ENCODE results near the gene KCNJ1. TPM values are rescaled to one million over a fixed set of nuclear protein-coding genes. Genes with fewer than 3 reads are reported as not detected.
A peak's percentile ranks its signal among the peaks of the same experiment; 100 is the strongest.

KCNJ1 gene
- total RNA-seq, 1 donor from 2014 or later = 0.29 TPM

DNA sequence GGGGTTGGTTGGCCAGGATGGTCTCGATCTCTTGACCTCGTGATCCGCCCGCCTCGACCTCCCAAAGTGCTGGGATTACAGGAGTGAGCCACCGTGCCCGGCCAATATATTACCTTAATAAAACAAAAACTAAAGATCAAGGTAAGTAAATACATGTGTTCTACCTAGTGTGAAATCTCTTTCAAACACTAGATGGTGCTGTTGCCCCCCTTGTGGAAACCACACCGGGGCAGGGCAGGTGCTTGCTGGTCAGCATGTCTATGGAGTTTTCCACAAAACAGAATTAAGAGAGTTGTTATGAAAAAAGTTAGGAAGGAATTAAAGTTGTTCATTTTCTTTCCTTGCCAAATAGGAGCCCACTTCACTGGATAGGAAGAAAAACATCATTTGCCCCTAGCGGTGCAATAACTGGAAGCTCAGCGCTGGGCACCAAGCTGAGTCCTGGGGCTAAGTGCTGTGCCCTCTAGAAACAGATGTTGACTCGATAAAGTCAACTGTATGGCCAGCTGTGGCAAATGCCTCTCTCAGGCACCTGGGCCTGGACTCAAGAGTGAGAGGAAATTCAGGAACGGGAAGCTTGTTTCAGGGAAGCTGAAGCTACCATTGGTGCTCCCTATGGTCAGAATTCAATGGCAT is 17.7 kb upstream of the KCNJ1 start:
- peak; percentile 75 for DNase-seq (ENCODE audit: low read depth)

DNA sequence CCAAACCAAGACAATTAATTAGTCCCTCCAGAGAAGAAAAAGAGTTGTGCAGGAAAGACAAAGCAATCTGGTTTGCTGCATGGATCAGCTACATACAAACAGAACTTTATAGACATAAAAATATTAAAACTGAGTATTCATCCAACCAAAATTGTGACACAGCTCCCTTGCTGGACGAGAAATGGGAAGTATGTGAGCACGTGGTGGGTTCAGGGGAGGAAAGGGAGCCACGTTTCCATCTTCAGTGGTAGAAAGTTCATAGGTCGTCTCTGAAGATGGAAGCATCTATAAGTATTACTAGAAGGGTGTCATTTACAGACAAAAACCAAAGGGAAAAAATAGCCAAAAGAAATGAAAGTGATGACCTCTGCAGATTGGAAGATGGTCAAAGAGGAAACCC is 17.0 kb upstream of the KCNJ1 start:
- no peak for DNase-seq (ENCODE audit: low read depth)

DNA sequence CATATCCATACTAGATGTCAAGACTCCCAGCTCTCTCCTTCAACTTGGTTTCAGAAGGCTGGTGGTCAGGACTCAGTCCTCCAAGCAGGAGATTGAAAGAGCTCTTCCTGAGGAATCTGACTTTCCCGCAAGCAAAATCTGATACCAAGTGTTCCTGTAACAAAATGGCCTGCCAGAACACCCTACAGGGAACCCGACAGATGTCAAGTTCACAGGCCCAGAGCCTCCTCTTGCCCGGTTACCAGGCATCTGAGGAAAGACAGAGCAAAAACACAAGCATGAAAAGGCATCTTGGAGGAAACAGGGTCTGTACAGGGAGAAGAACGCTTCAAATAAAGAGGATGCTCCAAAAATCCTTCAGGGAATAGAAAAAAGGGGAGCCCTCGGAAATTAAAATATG is 15.4 kb upstream of the KCNJ1 start:
- DNase-seq (ENCODE audit: low read depth) = no peak

DNA sequence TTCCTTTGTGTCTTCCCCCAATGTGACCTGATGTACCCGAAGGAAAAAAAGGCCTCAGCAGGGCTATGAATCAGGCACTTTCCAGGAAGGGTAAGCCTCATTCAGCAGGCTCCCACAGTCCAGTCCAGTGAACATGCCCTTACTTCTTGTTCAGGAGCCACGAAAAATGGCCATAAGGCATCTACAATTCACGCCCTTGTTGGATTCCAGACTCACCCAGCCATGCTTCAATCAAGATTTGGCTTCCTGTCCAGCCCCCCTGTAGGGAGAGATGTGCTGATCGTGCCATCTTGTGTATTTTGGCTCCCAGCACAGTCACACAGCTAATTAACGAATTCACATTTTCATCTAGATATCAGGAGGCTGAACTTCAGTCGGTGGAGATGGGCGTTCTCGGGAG is 14.1 kb upstream of the KCNJ1 start:
- no peak for DNase-seq (ENCODE audit: low read depth)

DNA sequence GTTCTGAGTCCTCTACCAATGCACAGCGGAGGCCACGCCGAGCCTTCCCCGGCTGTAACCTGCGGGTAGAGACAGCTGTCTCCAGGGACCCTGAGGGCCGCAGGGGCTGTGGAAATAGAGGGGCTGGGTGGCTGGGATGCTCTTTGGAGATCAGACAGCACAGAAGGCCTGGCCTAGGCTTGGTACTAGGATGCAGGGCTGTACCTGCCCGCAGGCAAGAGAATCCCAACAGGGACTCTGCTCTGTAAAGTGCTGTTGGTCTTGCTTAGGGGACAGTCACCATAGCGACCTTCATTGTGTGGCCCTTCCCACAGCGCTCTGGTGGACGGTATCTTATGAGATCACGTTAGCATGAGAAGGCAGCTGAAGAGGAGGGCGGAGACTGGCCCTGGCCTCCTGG is 12.7 kb upstream of the KCNJ1 start:
- no peak for DNase-seq (ENCODE audit: low read depth)

DNA sequence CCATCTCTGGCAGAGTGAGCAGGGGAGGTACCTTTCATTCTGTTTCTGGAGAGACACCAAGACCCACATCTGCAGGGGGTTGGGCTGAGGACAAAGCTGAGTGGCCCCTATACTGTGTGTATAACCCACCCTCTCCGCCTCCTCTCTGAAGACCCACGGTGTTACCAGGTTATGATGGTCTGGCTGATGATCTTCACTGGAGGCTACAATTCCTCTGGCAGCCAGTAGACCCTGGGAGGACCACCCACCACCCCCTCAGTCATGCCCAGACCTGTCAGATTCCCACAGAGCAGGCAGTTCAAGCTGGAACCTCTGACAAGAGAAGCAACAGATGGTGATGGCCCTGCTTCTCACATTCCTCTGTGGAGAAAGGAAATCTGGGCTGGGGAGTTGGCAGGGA is 11.4 kb upstream of the KCNJ1 start:
- no peak for DNase-seq (ENCODE audit: low read depth)

DNA sequence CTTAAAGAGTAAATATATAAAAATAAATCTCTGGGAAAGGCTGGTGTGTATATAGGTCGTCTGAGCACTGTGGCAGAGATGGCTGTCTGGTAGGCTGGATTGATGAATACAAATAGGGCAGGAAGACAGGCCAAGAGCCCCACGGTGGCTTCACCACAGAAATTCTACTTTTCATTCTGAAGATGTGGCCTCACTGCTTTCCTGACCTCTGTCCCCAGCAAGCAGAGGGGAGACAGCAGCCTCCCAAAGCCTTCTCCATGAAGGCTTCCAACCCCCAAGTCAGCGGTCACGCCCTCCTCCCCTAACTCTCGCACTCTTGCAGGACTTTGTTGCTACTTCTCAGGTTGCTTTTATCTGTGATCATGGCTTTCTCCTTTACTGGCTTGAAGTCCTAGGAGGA is 10.6 kb upstream of the KCNJ1 start:
- DNase-seq (ENCODE audit: low read depth) = no peak

DNA sequence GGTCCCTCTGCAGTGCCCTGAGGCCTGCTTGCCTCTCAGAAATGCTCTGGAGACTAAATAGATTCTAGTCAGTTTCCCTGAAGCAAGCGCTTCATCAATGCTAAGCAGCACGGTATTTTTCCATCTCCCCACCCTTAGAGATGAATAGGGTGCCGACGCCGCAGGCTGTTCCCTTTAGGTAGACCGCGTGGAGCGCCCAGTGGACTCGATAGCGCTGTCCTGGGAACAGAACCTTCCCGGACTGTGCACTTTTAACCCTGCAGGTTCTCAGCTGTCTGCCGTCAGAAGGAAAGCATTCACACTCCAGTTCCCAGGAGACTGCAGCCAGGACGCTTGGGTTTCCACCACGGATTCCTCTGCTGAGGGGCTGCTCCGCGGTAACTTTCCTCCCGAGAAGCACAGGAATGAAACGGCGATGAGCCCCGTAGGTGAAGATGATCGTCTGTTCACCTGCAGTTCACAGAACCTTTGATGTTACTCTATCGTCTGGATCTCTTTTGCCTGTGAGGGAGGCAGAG is 9.1 kb upstream of the KCNJ1 start:
- no peak for DNase-seq (ENCODE audit: low read depth)

DNA sequence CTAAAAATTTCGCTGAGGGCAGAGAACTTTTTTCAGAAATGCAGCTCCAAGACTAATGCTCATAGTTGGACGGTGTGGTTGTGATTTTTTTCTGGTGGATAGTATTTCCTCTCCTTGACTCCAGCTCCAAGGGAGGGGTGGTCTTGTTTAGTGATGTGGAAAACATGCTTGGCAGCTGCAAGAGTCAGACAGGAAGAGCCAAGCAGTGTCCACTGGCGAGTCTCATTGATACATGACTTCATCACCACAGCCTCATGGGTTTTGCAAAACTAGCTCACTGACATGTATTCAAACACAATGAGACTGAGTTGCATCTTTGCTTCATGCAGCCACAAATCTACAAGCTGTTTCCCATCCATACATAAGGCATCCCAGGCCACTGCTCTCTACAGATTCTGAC is 7.3 kb upstream of the KCNJ1 start:
- DNase-seq (ENCODE audit: low read depth) = no peak

DNA sequence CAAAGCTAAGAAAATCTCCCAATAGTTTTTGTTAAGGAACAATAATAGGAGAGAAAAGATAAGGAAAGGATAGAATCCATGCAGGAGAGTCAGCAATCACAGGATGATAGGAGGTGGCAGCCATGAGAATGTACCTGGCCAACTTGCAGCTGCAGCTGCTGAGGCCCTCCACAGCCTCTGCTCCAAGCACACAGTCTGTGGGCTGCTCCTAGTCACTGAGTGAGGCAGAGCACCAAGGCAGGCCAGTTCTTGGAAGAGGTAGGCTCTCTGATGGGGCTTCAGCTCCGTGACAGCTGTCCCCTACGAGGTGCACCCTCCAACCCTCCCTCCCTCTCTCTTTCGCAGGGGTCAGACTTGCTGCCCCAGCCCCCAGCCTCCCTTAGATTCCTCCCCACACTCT is 5.5 kb upstream of the KCNJ1 start:
- no peak for DNase-seq (ENCODE audit: low read depth)

DNA sequence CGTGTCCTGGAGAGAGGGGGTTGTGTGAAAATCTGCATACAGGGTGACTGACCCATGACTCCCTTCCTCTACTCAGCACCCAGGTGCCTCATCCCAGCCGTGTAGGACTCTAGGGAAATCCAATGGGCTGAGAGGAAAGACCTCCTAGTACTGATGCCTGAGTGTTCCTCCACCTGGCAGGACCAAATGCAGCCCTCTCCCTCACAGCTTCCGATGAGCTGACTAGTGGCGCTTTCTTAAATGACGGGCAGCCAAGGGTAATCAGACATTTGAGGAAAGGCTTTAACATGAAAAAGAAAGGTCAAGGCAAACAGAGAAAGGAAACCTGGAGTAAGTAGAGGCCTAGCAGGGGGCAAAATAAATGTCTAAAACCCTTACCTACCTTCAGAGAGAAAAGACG is 5.0 kb upstream of the KCNJ1 start:
- DNase-seq (ENCODE audit: low read depth) = no peak

DNA sequence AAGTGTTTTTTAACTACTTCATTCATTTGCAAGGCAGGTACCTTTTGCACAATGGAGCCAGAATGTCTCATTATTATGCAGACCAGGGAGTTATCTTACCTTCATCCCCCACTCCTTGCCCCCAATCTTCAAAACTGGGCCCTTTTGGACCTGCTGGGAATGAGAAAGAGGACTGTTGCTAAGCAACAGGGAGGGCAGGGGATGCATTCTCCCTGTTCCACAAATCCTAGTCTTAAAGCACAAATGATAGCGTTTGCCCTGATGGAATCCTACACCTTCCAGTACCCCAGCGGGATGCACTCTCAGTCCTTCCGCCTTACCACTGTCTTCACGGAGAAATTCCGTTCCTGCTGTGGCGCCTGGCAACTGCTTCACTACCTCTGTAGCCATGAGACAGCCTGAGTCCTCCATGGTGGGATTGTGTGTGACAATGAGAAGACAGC is 4.1 kb upstream of the KCNJ1 start:
- DNase-seq (ENCODE audit: low read depth) = no peak

DNA sequence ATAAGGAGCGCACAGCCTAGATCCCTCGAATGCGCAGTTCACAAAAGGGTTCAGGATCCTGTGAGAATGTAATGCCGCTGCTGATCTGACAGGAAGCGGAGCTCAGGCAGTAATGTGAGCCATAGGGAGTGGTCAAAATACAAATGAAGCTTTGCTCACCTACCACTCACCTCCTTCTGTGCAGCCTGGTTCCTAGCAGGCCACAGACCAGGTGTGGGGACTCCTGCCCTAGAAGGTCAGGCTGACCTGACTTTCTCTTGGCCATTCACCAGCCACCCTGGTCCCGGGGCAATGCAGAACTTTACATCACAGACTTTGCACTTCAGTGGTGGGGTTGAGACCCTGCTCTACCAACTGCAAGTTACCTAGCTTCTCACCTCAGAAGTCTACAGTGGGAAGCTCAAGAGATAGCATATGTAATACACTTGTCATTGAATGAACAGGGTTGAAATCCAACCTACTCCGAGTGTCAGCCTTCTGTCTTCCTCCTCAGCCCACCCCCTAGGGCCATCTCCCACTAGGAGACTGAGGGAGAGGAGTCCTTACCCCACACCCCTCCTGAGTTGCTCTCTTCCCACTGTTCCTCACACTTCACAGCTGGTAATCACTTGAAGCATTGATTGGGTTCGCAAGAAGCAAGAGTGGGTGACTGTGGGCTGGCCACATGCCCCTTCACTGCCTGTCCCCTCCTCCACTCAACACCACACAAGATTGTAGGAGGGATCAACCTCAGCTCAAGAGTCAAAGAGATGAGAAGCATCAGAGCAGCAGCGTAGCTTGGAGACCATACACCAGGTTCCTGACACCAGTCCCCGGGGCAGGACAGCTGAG is 2.0 kb upstream of the KCNJ1 start:
- DNase-seq (ENCODE audit: low read depth) = no peak

DNA sequence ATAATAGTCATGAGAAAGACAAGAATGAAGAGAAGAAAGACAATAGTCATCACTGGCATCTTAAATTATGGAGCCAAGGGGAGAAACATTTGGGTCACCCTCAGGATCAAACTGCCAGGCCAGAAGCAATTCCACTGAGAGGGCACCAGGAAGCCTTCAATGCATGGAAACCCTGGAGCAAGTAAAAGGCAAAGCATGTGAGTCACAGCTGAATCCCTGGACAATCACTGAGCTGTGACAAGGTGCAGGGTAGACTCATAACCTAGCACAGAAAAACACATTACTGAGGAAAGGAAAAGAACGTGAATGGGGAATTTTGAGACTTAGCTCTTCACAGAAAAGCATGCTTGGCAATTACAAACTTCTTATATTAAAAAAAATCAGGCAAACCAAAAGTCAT is 1.6 kb downstream of the KCNJ1 start:
- no peak for DNase-seq (ENCODE audit: low read depth)

DNA sequence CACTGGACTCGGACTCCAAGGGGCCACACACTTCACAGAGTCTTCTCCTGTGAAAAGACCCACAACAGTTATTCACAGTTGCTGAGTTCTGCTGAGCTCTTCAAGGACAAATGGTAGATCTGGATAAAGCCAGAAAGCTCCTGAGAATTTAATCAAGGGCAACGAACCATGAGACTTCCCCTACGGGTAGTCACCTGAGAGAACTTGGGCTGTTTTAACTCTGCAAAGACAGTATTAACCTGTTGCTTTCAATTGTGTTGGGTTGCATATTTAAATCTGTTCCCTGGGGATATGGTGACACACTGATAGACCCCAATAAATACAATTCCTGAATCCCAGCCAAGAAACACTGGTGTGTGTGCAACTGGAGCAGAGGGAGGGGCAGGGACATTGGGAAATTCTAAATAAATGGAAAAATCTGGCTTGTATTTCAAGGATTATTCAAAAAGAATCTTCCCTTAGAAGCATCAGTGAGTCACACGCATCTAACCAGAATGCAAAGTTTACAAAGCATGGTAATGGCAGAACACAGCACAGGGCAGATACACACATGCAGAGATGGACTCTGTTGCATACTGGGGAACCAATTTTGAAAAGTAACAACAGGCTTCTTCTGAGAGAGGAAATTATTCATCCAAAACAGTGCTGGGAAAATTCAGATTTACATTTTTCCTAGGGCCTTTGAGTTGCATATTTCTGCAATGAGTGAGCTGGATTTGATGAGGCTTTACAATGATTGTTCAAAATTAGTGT is 4.0 kb downstream of the KCNJ1 start:
- DNase-seq (ENCODE audit: low read depth) = no peak

DNA sequence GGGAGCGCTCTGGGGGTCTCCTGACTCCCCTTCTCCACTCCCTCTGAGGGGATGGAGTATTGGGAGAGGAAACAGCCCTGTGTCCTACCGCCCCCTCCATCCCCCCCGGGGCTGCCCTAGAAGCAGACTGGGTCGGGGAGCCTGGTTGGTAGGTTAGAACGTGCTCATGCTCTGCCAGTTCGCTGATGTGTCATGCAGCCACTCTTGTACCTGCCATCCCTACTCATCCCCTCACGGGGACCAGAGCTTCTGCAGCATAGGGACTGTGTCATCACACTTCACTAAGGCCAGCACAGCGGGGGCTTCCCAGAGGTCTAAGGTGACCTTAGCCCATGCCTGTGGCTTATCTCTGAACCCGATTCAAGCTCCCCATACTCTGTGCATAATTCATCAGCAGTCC is 4.7 kb downstream of the KCNJ1 start:
- DNase-seq (ENCODE audit: low read depth) = no peak

DNA sequence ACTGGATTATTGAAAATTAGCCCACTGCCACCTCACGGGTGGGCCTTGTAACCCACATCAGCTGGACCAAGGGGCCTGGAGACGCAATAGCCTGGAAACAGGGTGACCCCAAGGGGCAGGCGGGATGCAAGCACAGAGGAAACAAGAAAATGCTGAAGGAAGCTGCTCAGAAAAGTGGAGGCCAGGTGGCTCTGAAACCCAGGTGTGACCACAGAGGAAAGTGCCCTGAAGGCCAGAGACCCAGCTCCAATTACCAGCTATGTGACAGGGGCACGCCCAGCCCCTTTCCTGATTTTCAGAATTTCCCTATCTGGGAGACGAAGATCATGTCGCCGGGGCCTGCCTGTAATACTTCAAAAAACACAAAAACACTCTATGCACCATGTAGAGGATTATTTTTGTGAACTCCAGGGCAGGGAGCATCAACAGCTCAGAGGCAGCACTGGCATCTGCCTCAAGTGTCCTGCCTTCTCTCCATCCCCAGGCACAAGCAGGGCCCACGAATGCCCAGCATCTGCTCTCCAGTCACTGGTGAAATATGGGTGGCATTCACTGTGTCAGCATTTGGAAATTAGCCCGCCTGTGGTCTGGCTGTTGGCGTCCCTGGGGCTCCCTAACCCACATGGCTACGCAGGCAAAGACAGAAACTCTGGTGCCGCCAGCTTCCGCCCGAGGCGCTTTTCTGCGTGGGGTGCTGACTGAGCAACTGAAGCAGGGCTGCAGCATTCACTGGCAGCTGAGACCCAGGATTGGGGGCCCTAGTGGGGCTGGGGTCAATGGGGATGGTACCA is 6.3 kb downstream of the KCNJ1 start:
- DNase-seq (ENCODE audit: low read depth) = peak; percentile 90

DNA sequence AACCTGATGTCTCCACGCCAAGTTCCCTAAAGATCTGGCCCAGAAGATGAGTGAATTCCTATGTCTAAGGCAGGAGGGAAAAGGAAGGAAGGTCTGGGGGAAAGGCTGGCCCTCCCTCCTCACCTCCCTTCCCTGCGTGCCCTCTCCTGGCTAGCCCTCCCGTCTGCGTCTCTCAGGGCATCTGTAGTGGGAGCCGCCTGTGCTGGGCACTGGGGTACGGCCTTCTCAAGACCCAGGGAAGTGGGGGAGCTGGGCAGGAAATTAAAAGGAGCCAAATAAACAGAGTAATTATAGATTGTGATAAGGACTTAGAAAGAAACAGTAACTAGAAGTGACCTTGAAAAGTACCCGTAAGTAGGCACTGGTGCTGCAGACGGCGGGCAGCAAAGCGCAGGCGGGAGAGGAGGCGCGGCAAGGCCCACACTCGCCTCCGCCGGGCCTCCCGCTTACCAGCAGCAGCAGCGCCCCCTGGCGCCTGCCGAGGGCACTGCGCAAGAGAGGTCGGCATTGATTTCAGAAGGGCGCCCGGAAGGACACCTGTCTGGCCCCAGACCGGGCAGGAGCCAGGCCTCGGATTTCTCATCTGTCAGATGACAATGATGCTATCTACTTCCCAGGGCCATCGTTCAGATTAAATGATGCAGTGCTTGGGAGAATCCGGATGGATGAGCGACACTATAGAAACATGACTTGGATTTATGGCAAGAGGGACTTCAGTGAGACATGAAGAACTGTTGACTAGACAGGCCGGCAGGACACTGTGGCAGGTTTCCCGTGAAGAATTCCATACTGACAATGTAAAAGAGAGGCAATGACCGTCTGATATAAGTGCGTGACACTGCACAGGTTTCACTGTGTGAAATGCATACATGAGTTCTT is 7.3 kb downstream of the KCNJ1 start:
- DNase-seq (ENCODE audit: low read depth) = no peak

DNA sequence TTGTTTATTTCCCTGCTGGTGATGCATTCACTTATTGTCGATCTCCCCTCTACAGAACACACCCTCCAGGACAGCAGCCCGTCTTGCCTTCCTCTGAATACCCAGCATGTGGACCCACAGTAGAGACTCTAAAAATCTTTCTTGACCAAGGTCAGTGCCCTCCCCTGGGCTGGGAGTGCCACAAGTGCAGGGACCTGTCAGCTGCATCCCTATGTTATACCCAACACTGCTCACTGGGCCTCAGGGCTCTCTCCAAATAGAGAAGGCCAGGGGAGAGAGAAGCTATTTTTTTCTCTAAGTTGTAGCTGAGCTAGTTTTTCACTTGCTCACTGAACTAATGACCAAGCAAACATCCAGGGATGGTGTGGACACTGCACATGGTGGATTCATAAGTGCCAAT is 9.8 kb downstream of the KCNJ1 start:
- DNase-seq (ENCODE audit: low read depth) = no peak

DNA sequence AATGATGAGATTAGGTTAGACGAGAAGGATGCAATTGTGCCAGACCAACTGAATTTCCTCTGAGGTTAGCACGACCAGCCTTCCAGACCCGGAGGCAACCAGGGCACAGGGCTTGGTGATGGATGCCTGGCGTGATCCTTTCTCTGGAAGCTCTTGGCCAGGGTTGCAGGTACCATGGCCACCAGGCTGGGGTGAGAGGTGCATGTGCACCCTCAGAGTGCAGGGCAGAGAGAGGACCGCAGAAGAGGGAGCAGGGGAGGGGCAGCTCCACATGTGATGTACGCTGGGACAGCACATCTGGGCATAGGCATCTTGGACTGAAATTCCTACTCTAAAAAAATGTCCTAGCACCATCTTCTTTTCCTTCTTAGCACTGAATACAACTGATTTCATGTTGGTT is 10.9 kb downstream of the KCNJ1 start:
- DNase-seq (ENCODE audit: low read depth) = no peak

All from myocyte (in vitro differentiated cells).